OCI-LY7 (cell line): ENCODE measurements around the gene TBC1D24. TPM values are rescaled to one million over a fixed set of nuclear protein-coding genes. Genes with fewer than 3 reads are reported as not detected.
A peak's percentile ranks its signal among the peaks of the same experiment; 100 is the strongest.

Source experiments
- BruUV-seq: library from RNA; stranded (reverse); fragments of 400-500 nt; replicated peaks from 2 replicates; lab custom pipeline; 2021; lab: Mats Ljungman, UMichigan
- CTCF ChIA-PET: fragments of 300-600 bp; sonication (Branson Sonifier 250); formaldehyde crosslinking; loops from one replicate; lab custom pipeline; 2022; ENCODE audit warnings: antibody characterized with exemption; ENCODE audit not compliant: unreplicated experiment; lab: Charles Lee
- POLR2A ChIA-PET: fragments of 300-600 bp; sonication (Branson Sonifier 250); formaldehyde crosslinking; loops from one replicate; lab custom pipeline; 2022; ENCODE audit warnings: antibody characterized with exemption; lab: Charles Lee
- DNase-seq: peaks from one replicate; pipeline ENCODE4 v3.0.0-alpha.2; 2015; ENCODE audit warnings: low spot score
- H2AFZ ChIP-seq: fragments of 200-600 bp; sonication (generic), shearing (Covaris generic); 2 replicates; pipeline ENCODE4 v1.6.1; 2014; ENCODE audit warnings: mild to moderate bottlenecking, antibody characterized with exemption, low read length, moderate library complexity
- H3K27ac ChIP-seq: fragments of 200-600 bp; sonication (generic); 2 replicates; pipeline ENCODE4 v1.5.1; 2014; ENCODE audit warnings: mixed run types, low read depth, mild to moderate bottlenecking, moderate library complexity, low read length, inconsistent platforms; ENCODE audit not compliant: poor library complexity, severe bottlenecking
- H3K36me3 ChIP-seq: fragments of 200-600 bp; sonication (generic); 2 replicates; pipeline ENCODE4 v1.6.1; 2014; ENCODE audit warnings: mild to moderate bottlenecking, antibody characterized with exemption, low read length, moderate library complexity, mixed read lengths; ENCODE audit not compliant: insufficient read depth
- H3K4me1 ChIP-seq: fragments of 200-600 bp; sonication (generic); 2 replicates; pipeline ENCODE4 v1.5.1; 2014; ENCODE audit warnings: mild to moderate bottlenecking, low read length; ENCODE audit not compliant: insufficient read depth, poor library complexity, severe bottlenecking
- H3K4me2 ChIP-seq: fragments of 200-600 bp; sonication (generic); 2 replicates; pipeline ENCODE4 v1.6.1; 2014; ENCODE audit warnings: mild to moderate bottlenecking, low read length
- H3K4me3 ChIP-seq: fragments of 200-600 bp; sonication (generic); 2 replicates; pipeline ENCODE4 v1.5.1; 2014; ENCODE audit warnings: mild to moderate bottlenecking, low read depth, low read length; ENCODE audit not compliant: poor library complexity, severe bottlenecking
- H3K79me2 ChIP-seq: fragments of 200-600 bp; sonication (generic); 2 replicates; pipeline ENCODE4 v1.6.1; 2016; ENCODE audit warnings: low read depth, mild to moderate bottlenecking, low read length, moderate library complexity, mixed read lengths; ENCODE audit not compliant: insufficient read depth
- H3K9me2 ChIP-seq: fragments of 200-600 bp; sonication (generic); 2 replicates; pipeline ENCODE4 v1.6.1; 2016; ENCODE audit warnings: mild to moderate bottlenecking, low read length, mixed read lengths; ENCODE audit not compliant: insufficient read depth
- H3K9me3 ChIP-seq: fragments of 200-600 bp; sonication (generic); 2 replicates; pipeline ENCODE4 v1.6.1; 2014; ENCODE audit warnings: mild to moderate bottlenecking, mixed run types, low read length, mixed read lengths
- H4K20me1 ChIP-seq: fragments of 200-600 bp; sonication (generic); 2 replicates; pipeline ENCODE4 v1.6.1; 2014; ENCODE audit warnings: mild to moderate bottlenecking, antibody characterized with exemption, low read length, moderate library complexity, mixed read lengths; ENCODE audit not compliant: insufficient read depth
- CTCF ChIP-seq: fragments of 200-600 bp; sonication (generic); conservative IDR thresholded peaks from 2 replicates; pipeline ENCODE4 v1.5.1; 2014; ENCODE audit warnings: mild to moderate bottlenecking, antibody characterized with exemption, low read length, moderate library complexity, mixed read lengths
- EZH2phosphoT487 ChIP-seq: fragments of 200-600 bp; sonication (generic); IDR thresholded peaks from 2 replicates; pipeline ENCODE4 v1.6.1; 2018; ENCODE audit warnings: low read depth, borderline replicate concordance, mild to moderate bottlenecking, mixed run types, antibody characterized with exemption, low read length, moderate library complexity, mixed read lengths
- intact Hi-C: fragments of 100-400 bp; cut with micrococcal nuclease; formaldehyde crosslinking; loops from one replicate; pipeline ENCODE4 v1.10.0; 2022; ENCODE audit not compliant: unreplicated experiment
- total RNA-seq, 2 experiments: library from RNA; depleted of rRNA in 1 of 2; stranded (reverse); fragments of >200 nt in 1 of 2; shearing (Covaris generic) in 1 of 2; gene quantifications; 2 replicates each; pipeline ENCODE4 v1.2.3, GENCODE V29; 2014 to 2022

Gene TBC1D24
- total RNA-seq, 2 experiments from 2014 or later: 23.4 to 34.7 TPM

GRCh38 chr16:2529961-2530628, 55.2 kb downstream of the TBC1D24 start:
- Histone ChIP-seq H4K20me1 (no peaks in the 10 kb centered on the region), H3K36me3 (peaks cover 17% of the 10 kb centered on the region), H3K27ac (no peak overlapping the region), H3K4me2 (no peak overlapping the region), H3K4me1 (peaks cover 18% of the 10 kb centered on the region), H3K9me3 (no peaks in the 10 kb centered on the region), H3K4me3 (no peak overlapping the region), H2AFZ (no peak overlapping the region), H3K9me2 (no peaks in the 10 kb centered on the region), H3K79me2 (no peaks in the 10 kb centered on the region)
- intact Hi-C loops: loop anchor here (10.0 kb wide), 2 partner anchors 145 to 225 kb away; partner anchors contain the start of gene SRRM2
- no peak for DNase-seq
- POLR2A ChIA-PET: no interaction called here
- CTCF ChIA-PET: no interaction called here
- no TSS peak for BruUV-seq
- TF ChIP-seq CTCF (no peak), EZH2phosphoT487 (no peak)

GRCh38 chr16:2530629-2531318, 55.8 kb downstream of the TBC1D24 start:
- no peak for TF ChIP-seq CTCF
- no peak for TF ChIP-seq EZH2phosphoT487
- Histone ChIP-seq H3K36me3 (peaks cover 17% of the 10 kb centered on the region), H2AFZ (no peak overlapping the region), H3K4me1 (peaks cover 18% of the 10 kb centered on the region), H3K79me2 (no peaks in the 10 kb centered on the region), H3K4me2 (peak overlapping the region; percentile 76), H3K9me2 (no peaks in the 10 kb centered on the region), H3K4me3 (no peak overlapping the region), H3K9me3 (no peaks in the 10 kb centered on the region), H4K20me1 (no peaks in the 10 kb centered on the region), H3K27ac (peak overlapping the region; percentile 10)
- intact Hi-C loops: loop anchor here (10.0 kb wide), 2 partner anchors 144 to 224 kb away; partner anchors contain the start of gene SRRM2
- POLR2A ChIA-PET: interaction anchor here (1.0 kb wide), 1 partner anchor 11 kb away, joined by 6 read pairs; the partner anchor contains the start of gene AMDHD2
- CTCF ChIA-PET: no interaction called here
- DNase-seq: no peak
- BruUV-seq: no TSS peak

- H3K27ac ChIP-seq: peak within 1 kb of the TSS; percentile 69
- no peaks in the 10 kb centered on the region for H4K20me1 ChIP-seq
- H3K4me1 ChIP-seq: peaks cover 18% of the 10 kb centered on the region
- peaks cover 17% of the 10 kb centered on the region for H3K36me3 ChIP-seq
- H2AFZ ChIP-seq: peak within 1 kb of the TSS; percentile 82; the same call in 1 of the 2 replicates
- no peak for TF ChIP-seq CTCF
- TF ChIP-seq EZH2phosphoT487: no peak
- no peaks in the 10 kb centered on the region for H3K9me3 ChIP-seq
- no peaks in the 10 kb centered on the region for H3K9me2 ChIP-seq
- H3K4me3 ChIP-seq: peak within 1 kb of the TSS; percentile 70
- H3K4me2 ChIP-seq: peak within 1 kb of the TSS; percentile 99
- CTCF ChIA-PET: no interaction called here
- intact Hi-C loops: loop anchor here (10.0 kb wide), 2 partner anchors 143 to 223 kb away; partner anchors contain the start of gene SRRM2
- H3K79me2 ChIP-seq: no peaks in the 10 kb centered on the region
- no TSS peak for BruUV-seq
- no peak for DNase-seq
- POLR2A ChIA-PET: interaction anchor here (1.0 kb wide), 1 partner anchor 11 kb away, joined by 6 read pairs; the partner anchor contains the start of gene AMDHD2
These were observed 56.4 kb downstream of the TBC1D24 start, which contains the start of gene CEMP1 for GRCh38 chr16:2531371-2531695. Gene CEMP1, minus strand, starts transcription at chr16:2531408. Its CDS starts 335 bp downstream, at chr16:2531073.
